GM23338 (cell line): ENCODE measurements around the gene BAK1. TPM values are rescaled to one million over a fixed set of nuclear protein-coding genes. Genes with fewer than 3 reads are reported as not detected.

Experiments
- ATAC-seq: fragments of 200-7000 bp; cut with Tn5 transposase; 3 replicates; pipeline ENCODE4 v1.9.1; 2020
- DNase-seq: peaks from one replicate; pipeline ENCODE4 v3.0.0-alpha.2; 2015; ENCODE audit warnings: low spot score
- H2AFZ ChIP-seq: fragments of 200-600 bp; sonication (generic); 2 replicates; pipeline ENCODE4 v1.8.0; 2016; ENCODE audit warnings: antibody characterized with exemption, mild to moderate bottlenecking, moderate library complexity
- H3F3A ChIP-seq: fragments of 200-600 bp; sonication (generic); replicated peaks from 2 replicates; pipeline ENCODE4 v1.8.0; 2017; ENCODE audit warnings: antibody characterized with exemption, mixed run types, low read depth
- H3K27ac ChIP-seq: fragments of 200-600 bp; sonication (generic); 2 replicates; pipeline ENCODE4 v1.6.1; 2016; ENCODE audit warnings: low read depth
- H3K27me3 ChIP-seq: fragments of 200-600 bp; sonication (generic); 2 replicates; pipeline ENCODE4 v1.8.0; 2016; ENCODE audit warnings: mild to moderate bottlenecking, mixed run types, moderate library complexity; ENCODE audit not compliant: insufficient read depth
- H3K36me3 ChIP-seq: fragments of 200-600 bp; sonication (generic); 2 replicates; pipeline ENCODE4 v1.8.0; 2016; ENCODE audit warnings: mild to moderate bottlenecking; ENCODE audit not compliant: insufficient read depth
- H3K4me1 ChIP-seq: fragments of 200-600 bp; sonication (generic); 2 replicates; pipeline ENCODE4 v1.8.0; 2016; ENCODE audit warnings: mild to moderate bottlenecking, moderate library complexity; ENCODE audit not compliant: insufficient read depth
- H3K4me2 ChIP-seq: fragments of 200-600 bp; sonication (generic); 2 replicates; pipeline ENCODE4 v1.7.1; 2017; ENCODE audit warnings: mixed run types
- H3K4me3 ChIP-seq: fragments of 200-600 bp; sonication (generic); 2 replicates; pipeline ENCODE4 v1.6.1; 2016; ENCODE audit warnings: mixed run types
- H3K79me2 ChIP-seq: fragments of 200-600 bp; sonication (generic); replicated peaks from 2 replicates; pipeline ENCODE4 v1.8.0; 2017; ENCODE audit warnings: mild to moderate bottlenecking; ENCODE audit not compliant: insufficient read depth
- H3K9me2 ChIP-seq: fragments of 200-600 bp; sonication (generic); 2 replicates; pipeline ENCODE4 v1.8.0; 2017; ENCODE audit not compliant: insufficient read depth
- H4K20me1 ChIP-seq: fragments of 200-600 bp; sonication (generic); replicated peaks from 2 replicates; pipeline ENCODE4 v1.8.0; 2017; ENCODE audit warnings: mild to moderate bottlenecking; ENCODE audit not compliant: insufficient read depth
- H3K27ac Mint-ChIP-seq: 2 replicates; pipeline ENCODE4 v1.8.0; 2020; ENCODE audit warnings: inconsistent platforms, mild to moderate bottlenecking, moderate library complexity, mixed read lengths
- H3K27me3 Mint-ChIP-seq: 3 replicates; pipeline ENCODE4 v1.8.0; 2022; ENCODE audit warnings: low read depth, mild to moderate bottlenecking, moderate library complexity, mixed read lengths, inconsistent platforms; ENCODE audit not compliant: insufficient read depth, poor library complexity
- H3K36me3 Mint-ChIP-seq: 3 replicates; pipeline ENCODE4 v1.8.0; 2021; ENCODE audit warnings: low read depth, mild to moderate bottlenecking, inconsistent platforms, moderate library complexity, mixed read lengths
- H3K4me1 Mint-ChIP-seq: 3 replicates; pipeline ENCODE4 v1.8.0; 2020; ENCODE audit warnings: mild to moderate bottlenecking, inconsistent platforms, mixed read lengths
- H3K4me3 Mint-ChIP-seq: 3 replicates; pipeline ENCODE4 v1.8.0; 2021; ENCODE audit warnings: moderate library complexity, mild to moderate bottlenecking, inconsistent platforms, mixed read lengths
- H3K9me3 Mint-ChIP-seq: 3 replicates; pipeline ENCODE4 v1.8.0; 2020; ENCODE audit warnings: moderate library complexity, mild to moderate bottlenecking, inconsistent platforms, mixed read lengths
- CREB1 ChIP-seq: fragments of 250-450 bp; sonication (Bioruptor Pico); IDR thresholded peaks from 2 replicates; pipeline ENCODE4 v1.5.0; 2020; ENCODE audit warnings: low read depth, mild to moderate bottlenecking, moderate library complexity
- CTCF ChIP-seq, 2 experiments: fragments of 200-600 bp in 1 of 2; sonication (generic) in 1 of 2; conservative IDR thresholded peaks; 2 replicates each; pipeline versions ENCODE4 v1.5.1 to v1.6.1; 2016 to 2017; ENCODE audit warnings: antibody characterized with exemption in 2 of 2, low read depth in 2 of 2, mild to moderate bottlenecking in 2 of 2, moderate library complexity in 1 of 2
- EZH2 ChIP-seq: fragments of 200-600 bp; sonication (generic); IDR thresholded peaks from one replicate; pipeline ENCODE4 v1.8.0; 2017; ENCODE audit warnings: antibody characterized with exemption, mild to moderate bottlenecking, low read depth; ENCODE audit not compliant: unreplicated experiment
- EZH2phosphoT487 ChIP-seq: fragments of 200-600 bp; sonication (generic); IDR thresholded peaks from one replicate; pipeline ENCODE4 v1.8.1; 2018; ENCODE audit warnings: antibody characterized with exemption; ENCODE audit not compliant: unreplicated experiment
- JUNB ChIP-seq: IDR thresholded peaks from one replicate; pipeline ENCODE4 v1.6.1; 2016; ENCODE audit warnings: antibody characterized with exemption; ENCODE audit not compliant: unreplicated experiment
- NANOG ChIP-seq: IDR thresholded peaks from 2 replicates; pipeline ENCODE4 v1.6.1; 2016; ENCODE audit warnings: antibody characterized with exemption, borderline replicate concordance
- POLR2AphosphoS5 ChIP-seq: IDR thresholded peaks from 2 replicates; pipeline ENCODE4 v1.6.1; 2016; ENCODE audit warnings: antibody characterized with exemption, low read depth
- STAT1 ChIP-seq: IDR thresholded peaks from one replicate; pipeline ENCODE4 v1.6.1; 2016; ENCODE audit warnings: antibody characterized with exemption; ENCODE audit not compliant: unreplicated experiment
- ZNF114 ChIP-seq: fragments of 250-450 bp; sonication (Bioruptor Pico); IDR thresholded peaks from 2 replicates; pipeline ENCODE4 v1.5.0; 2020; ENCODE audit warnings: mild to moderate bottlenecking, moderate library complexity
- ZNF331 ChIP-seq: fragments of 250-450 bp; sonication (Bioruptor Pico); IDR thresholded peaks from 2 replicates; pipeline ENCODE4 v1.5.0; 2020; ENCODE audit warnings: low read depth, mild to moderate bottlenecking, moderate library complexity
- polyA plus RNA-seq: library from polyadenylated mRNA; unstranded; fragments of >200 nt; fragmentation: Nextera tagmentation; extraction: Ambion mirVana; gene quantifications from 2 replicates; pipeline ENCODE4 v1.2.1, GENCODE V29; 2016
- total RNA-seq: library from RNA; depleted of rRNA; stranded (reverse); fragments of >200 nt; shearing (Covaris generic); gene quantifications from 2 replicates; pipeline ENCODE4 v1.2.3, GENCODE V29; 2014
- TF ChIP-seq, protein P1 (sequence below): IDR thresholded peaks from one replicate; pipeline ENCODE4 v1.6.1; 2018; ENCODE audit warnings: antibody characterized with exemption; ENCODE audit not compliant: unreplicated experiment
- TF ChIP-seq, protein P2 (sequence below): fragments of 250-450 bp; sonication (Bioruptor Pico); IDR thresholded peaks from 2 replicates; pipeline ENCODE4 v1.5.0; 2020; ENCODE audit warnings: mild to moderate bottlenecking, moderate library complexity
- TF ChIP-seq, protein P3 (sequence below): IDR thresholded peaks from 2 replicates; pipeline ENCODE4 v1.6.1; 2016; ENCODE audit warnings: antibody characterized with exemption

Gene BAK1
- total and polyA plus RNA-seq, 2 experiments from 2014 or later = 22.2 to 45.0 TPM

- ATAC-seq (no peak), DNase-seq (no peak)
- no peak for TF ChIP-seq NANOG
- no peak for TF ChIP-seq ZNF331 (CRISPR knock-in tag)
- TF ChIP-seq, protein P1, sequence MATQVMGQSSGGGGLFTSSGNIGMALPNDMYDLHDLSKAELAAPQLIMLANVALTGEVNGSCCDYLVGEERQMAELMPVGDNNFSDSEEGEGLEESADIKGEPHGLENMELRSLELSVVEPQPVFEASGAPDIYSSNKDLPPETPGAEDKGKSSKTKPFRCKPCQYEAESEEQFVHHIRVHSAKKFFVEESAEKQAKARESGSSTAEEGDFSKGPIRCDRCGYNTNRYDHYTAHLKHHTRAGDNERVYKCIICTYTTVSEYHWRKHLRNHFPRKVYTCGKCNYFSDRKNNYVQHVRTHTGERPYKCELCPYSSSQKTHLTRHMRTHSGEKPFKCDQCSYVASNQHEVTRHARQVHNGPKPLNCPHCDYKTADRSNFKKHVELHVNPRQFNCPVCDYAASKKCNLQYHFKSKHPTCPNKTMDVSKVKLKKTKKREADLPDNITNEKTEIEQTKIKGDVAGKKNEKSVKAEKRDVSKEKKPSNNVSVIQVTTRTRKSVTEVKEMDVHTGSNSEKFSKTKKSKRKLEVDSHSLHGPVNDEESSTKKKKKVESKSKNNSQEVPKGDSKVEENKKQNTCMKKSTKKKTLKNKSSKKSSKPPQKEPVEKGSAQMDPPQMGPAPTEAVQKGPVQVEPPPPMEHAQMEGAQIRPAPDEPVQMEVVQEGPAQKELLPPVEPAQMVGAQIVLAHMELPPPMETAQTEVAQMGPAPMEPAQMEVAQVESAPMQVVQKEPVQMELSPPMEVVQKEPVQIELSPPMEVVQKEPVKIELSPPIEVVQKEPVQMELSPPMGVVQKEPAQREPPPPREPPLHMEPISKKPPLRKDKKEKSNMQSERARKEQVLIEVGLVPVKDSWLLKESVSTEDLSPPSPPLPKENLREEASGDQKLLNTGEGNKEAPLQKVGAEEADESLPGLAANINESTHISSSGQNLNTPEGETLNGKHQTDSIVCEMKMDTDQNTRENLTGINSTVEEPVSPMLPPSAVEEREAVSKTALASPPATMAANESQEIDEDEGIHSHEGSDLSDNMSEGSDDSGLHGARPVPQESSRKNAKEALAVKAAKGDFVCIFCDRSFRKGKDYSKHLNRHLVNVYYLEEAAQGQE = no peak
- TF ChIP-seq CREB1 = no peak
- no peak for TF ChIP-seq EZH2phosphoT487
- TF ChIP-seq JUNB = no peak
- no peak for TF ChIP-seq EZH2
- TF ChIP-seq, protein P2, sequence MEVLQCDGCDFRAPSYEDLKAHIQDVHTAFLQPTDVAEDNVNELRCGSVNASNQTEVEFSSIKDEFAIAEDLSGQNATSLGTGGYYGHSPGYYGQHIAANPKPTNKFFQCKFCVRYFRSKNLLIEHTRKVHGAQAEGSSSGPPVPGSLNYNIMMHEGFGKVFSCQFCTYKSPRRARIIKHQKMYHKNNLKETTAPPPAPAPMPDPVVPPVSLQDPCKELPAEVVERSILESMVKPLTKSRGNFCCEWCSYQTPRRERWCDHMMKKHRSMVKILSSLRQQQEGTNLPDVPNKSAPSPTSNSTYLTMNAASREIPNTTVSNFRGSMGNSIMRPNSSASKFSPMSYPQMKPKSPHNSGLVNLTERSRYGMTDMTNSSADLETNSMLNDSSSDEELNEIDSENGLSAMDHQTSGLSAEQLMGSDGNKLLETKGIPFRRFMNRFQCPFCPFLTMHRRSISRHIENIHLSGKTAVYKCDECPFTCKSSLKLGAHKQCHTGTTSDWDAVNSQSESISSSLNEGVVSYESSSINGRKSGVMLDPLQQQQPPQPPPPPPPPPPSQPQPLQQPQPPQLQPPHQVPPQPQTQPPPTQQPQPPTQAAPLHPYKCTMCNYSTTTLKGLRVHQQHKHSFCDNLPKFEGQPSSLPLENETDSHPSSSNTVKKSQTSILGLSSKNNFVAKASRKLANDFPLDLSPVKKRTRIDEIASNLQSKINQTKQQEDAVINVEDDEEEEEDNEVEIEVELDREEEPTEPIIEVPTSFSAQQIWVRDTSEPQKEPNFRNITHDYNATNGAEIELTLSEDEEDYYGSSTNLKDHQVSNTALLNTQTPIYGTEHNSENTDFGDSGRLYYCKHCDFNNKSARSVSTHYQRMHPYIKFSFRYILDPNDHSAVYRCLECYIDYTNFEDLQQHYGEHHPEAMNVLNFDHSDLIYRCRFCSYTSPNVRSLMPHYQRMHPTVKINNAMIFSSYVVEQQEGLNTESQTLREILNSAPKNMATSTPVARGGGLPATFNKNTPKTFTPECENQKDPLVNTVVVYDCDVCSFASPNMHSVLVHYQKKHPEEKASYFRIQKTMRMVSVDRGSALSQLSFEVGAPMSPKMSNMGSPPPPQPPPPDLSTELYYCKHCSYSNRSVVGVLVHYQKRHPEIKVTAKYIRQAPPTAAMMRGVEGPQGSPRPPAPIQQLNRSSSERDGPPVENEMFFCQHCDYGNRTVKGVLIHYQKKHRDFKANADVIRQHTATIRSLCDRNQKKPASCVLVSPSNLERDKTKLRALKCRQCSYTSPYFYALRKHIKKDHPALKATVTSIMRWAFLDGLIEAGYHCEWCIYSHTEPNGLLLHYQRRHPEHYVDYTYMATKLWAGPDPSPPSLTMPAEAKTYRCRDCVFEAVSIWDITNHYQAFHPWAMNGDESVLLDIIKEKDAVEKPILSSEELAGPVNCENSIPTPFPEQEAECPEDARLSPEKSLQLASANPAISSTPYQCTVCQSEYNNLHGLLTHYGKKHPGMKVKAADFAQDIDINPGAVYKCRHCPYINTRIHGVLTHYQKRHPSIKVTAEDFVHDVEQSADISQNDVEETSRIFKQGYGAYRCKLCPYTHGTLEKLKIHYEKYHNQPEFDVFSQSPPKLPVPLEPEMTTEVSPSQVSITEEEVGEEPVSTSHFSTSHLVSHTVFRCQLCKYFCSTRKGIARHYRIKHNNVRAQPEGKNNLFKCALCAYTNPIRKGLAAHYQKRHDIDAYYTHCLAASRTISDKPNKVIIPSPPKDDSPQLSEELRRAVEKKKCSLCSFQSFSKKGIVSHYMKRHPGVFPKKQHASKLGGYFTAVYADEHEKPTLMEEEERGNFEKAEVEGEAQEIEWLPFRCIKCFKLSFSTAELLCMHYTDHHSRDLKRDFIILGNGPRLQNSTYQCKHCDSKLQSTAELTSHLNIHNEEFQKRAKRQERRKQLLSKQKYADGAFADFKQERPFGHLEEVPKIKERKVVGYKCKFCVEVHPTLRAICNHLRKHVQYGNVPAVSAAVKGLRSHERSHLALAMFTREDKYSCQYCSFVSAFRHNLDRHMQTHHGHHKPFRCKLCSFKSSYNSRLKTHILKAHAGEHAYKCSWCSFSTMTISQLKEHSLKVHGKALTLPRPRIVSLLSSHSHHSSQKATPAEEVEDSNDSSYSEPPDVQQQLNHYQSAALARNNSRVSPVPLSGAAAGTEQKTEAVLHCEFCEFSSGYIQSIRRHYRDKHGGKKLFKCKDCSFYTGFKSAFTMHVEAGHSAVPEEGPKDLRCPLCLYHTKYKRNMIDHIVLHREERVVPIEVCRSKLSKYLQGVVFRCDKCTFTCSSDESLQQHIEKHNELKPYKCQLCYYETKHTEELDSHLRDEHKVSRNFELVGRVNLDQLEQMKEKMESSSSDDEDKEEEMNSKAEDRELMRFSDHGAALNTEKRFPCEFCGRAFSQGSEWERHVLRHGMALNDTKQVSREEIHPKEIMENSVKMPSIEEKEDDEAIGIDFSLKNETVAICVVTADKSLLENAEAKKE (CRISPR knock-in tag) = no peak
- TF ChIP-seq CTCF (conservative IDR thresholded peaks at IDR 0.05; ENCODE audit: low read depth in 2 of 2) = no peak
- TF ChIP-seq, protein P3, sequence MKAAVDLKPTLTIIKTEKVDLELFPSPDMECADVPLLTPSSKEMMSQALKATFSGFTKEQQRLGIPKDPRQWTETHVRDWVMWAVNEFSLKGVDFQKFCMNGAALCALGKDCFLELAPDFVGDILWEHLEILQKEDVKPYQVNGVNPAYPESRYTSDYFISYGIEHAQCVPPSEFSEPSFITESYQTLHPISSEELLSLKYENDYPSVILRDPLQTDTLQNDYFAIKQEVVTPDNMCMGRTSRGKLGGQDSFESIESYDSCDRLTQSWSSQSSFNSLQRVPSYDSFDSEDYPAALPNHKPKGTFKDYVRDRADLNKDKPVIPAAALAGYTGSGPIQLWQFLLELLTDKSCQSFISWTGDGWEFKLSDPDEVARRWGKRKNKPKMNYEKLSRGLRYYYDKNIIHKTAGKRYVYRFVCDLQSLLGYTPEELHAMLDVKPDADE = no peak
- no peak for TF ChIP-seq POLR2AphosphoS5
- TF ChIP-seq ZNF114 (CRISPR knock-in tag) = no peak
- no peak for TF ChIP-seq STAT1
- Histone ChIP-seq H3F3A (no peaks in the 10 kb centered on the region), H3K79me2 (no peaks in the 10 kb centered on the region), H3K27me3 (no peaks in the 10 kb centered on the region), H3K4me2 (no peak overlapping the region), H4K20me1 (no peaks in the 10 kb centered on the region), H2AFZ (peak overlapping the region; percentile 74; the same call in 1 of the 2 replicates), H3K4me3 (no peak overlapping the region), H3K4me1 (no peaks in the 10 kb centered on the region; the same call in 1 of the 2 replicates), H3K27ac (no peak overlapping the region), H3K36me3 (no peaks in the 10 kb centered on the region), H3K9me2 (no peaks in the 10 kb centered on the region)
- peaks cover 3% of the 10 kb centered on the region for H3K27me3 Mint-ChIP-seq
- no peak overlapping the region for H3K4me3 Mint-ChIP-seq
- no peak overlapping the region for H3K27ac Mint-ChIP-seq
- peaks cover 4% of the 10 kb centered on the region; the same call in 1 of the 3 replicates for H3K4me1 Mint-ChIP-seq
- H3K9me3 Mint-ChIP-seq = no peaks in the 10 kb centered on the region
- H3K36me3 Mint-ChIP-seq = no peaks in the 10 kb centered on the region
Observed at GRCh38 chr6:33543116-33543515, 37.0 kb downstream of the BAK1 start.
